ENCODE measurements around the gene SAP25. TPM values are rescaled to one million over a fixed set of nuclear protein-coding genes. Genes with fewer than 3 reads are reported as not detected.

SAP25 gene
- total RNA-seq = not detected in 2 replicates

- DNase-seq (ENCODE audit: low read depth) (no peak), FAIRE-seq (no peak)
- Histone ChIP-seq H3K27me3 (ENCODE audit: control insufficient read depth, insufficient read depth, low read length) (no peaks in the 10 kb centered on the region), H3K4me3 (ENCODE audit: low read depth, low read length) (no peak within 1 kb of the TSS), H3K36me3 (ENCODE audit: control insufficient read depth, insufficient read depth, low read length) (peaks cover 33% of the 10 kb centered on the region)
- no peak for TF ChIP-seq CTCF (IDR thresholded peaks at IDR 0.05; ENCODE audit: insufficient read depth, low read length, severe bottlenecking)
These were observed at the start of gene SAP25 for GRCh38 chr7:100573691-100574361. Gene SAP25 (minus strand): TSS chr7:100573900. CDS start chr7:100573742, 158 bp downstream.

- Histone ChIP-seq H3K27me3 (ENCODE audit: control insufficient read depth, insufficient read depth, low read length) (no peaks in the 10 kb centered on the region), H3K36me3 (ENCODE audit: control insufficient read depth, insufficient read depth, low read length) (no peaks in the 10 kb centered on the region), H3K4me3 (ENCODE audit: low read depth, low read length) (no peak overlapping the region)
- peak; percentile 18 for FAIRE-seq
- no peak for TF ChIP-seq CTCF (IDR thresholded peaks at IDR 0.05; ENCODE audit: insufficient read depth, low read length, severe bottlenecking)
- no peak for DNase-seq (ENCODE audit: low read depth)
These were observed 47.9 kb upstream of the SAP25 start for GRCh38 chr7:100621554-100621953.

GRCh38 chr7:100620804-100621203 is 47.1 kb upstream of the SAP25 start:
- H3K4me3 ChIP-seq (ENCODE audit: low read depth, low read length) = no peak overlapping the region
- DNase-seq (ENCODE audit: low read depth) = no peak
- FAIRE-seq = no peak
- TF ChIP-seq CTCF (IDR thresholded peaks at IDR 0.05; ENCODE audit: insufficient read depth, low read length, severe bottlenecking) = no peak
- no peaks in the 10 kb centered on the region for H3K36me3 ChIP-seq (ENCODE audit: control insufficient read depth, insufficient read depth, low read length)
- no peaks in the 10 kb centered on the region for H3K27me3 ChIP-seq (ENCODE audit: control insufficient read depth, insufficient read depth, low read length)

GRCh38 chr7:100620239-100620638 is 46.5 kb upstream of the SAP25 start:
- TF ChIP-seq CTCF (IDR thresholded peaks at IDR 0.05; ENCODE audit: insufficient read depth, low read length, severe bottlenecking) = no peak
- FAIRE-seq (peak; percentile 36), DNase-seq (ENCODE audit: low read depth) (no peak)
- H3K4me3 ChIP-seq (ENCODE audit: low read depth, low read length) = no peak overlapping the region
- H3K27me3 ChIP-seq (ENCODE audit: control insufficient read depth, insufficient read depth, low read length) = no peaks in the 10 kb centered on the region
- no peaks in the 10 kb centered on the region for H3K36me3 ChIP-seq (ENCODE audit: control insufficient read depth, insufficient read depth, low read length)

GRCh38 chr7:100614308-100614861 is 40.7 kb upstream of the SAP25 start:
- Histone ChIP-seq H3K4me3 (ENCODE audit: low read depth, low read length) (no peak overlapping the region), H3K27me3 (ENCODE audit: control insufficient read depth, insufficient read depth, low read length) (no peaks in the 10 kb centered on the region), H3K36me3 (ENCODE audit: control insufficient read depth, insufficient read depth, low read length) (peaks cover 1% of the 10 kb centered on the region)
- FAIRE-seq = no peak
- no peak for DNase-seq (ENCODE audit: low read depth)
- no peak for TF ChIP-seq CTCF (IDR thresholded peaks at IDR 0.05; ENCODE audit: insufficient read depth, low read length, severe bottlenecking)
